Stimulated activated naive CD4-positive, alpha-beta T cell (primary cell): ENCODE results near the gene LRIT2.

Source experiments
- DNase-seq, 6 experiments: peaks; one replicate each; lab custom pipeline; 2025; lab: John Stamatoyannopoulos, UW

Gene LRIT2

DNA sequence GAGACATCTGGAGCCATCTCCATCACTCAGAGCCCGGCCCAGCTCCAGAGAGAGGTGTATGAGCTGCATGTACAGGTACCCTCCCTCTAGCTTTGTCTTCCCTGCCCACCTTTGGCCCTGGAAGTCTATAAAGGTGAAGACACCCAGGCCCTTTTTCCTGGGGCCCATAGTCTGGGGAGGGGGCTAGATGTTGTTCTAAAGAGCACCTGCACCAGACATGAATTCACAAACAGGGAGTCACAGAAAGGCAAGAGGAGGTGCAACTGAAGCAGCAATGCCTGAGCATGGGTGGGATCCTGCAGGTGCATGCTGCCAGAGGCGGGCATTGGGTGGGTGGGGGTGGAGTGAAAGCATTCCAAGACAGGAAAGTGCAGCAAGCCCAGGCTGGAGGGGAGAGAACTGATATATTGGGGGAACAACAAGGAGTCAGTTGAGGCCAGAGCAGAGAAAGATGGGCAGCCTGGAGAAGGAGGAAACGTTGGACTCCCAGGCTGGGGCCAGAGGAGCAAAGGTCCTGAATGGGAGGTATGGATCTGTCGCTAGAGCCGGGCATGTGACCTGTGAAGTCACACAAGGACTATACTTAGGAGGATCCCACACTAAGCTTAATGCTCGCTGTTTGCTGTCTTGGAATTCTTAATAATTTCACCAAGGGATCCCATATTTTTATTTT is 19.4 kb downstream of the LRIT2 start:
- no peak for DNase-seq

DNA sequence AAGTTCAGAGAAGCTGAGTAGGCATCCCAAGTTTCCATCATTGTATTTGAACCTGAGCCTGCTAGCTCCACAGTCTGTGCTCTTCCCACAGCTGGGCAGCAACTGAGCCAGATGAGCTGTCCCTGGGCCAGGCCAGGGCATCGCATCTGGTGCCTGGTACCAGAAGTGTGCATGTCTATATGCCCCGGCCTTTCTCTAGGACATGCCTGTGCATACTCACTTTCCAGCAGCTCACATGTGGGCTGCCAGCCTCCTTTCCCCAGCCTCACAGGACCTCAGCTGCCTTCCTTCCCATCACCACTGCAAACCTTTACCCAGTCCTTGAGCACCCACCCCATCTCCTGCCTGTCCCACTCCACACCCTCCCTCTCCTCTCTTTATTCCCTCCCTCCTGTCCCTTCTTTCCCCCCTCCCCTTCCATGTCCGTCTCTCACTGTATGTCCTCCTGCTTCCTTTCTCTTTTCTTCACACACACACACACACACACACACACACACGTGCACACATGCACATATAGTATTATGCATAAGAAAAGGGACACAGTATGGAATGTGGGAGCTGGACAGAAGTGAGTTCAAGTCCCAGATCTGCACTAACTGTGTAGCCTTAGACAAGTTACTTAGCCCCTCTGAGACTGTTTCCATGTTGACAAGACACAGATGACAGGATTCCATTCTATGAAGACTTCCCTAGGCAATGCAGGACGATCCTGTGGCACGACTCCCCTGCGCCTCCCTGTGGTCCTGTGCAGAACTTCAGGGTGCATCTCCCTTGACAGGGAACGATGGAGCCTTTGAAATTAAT is 20.1 kb downstream of the LRIT2 start:
- DNase-seq: peak; percentile 17 to 72 (median 40)

GRCh38 chr10:84204610-84205009 is 20.7 kb downstream of the LRIT2 start:
- no peak for DNase-seq

DNA sequence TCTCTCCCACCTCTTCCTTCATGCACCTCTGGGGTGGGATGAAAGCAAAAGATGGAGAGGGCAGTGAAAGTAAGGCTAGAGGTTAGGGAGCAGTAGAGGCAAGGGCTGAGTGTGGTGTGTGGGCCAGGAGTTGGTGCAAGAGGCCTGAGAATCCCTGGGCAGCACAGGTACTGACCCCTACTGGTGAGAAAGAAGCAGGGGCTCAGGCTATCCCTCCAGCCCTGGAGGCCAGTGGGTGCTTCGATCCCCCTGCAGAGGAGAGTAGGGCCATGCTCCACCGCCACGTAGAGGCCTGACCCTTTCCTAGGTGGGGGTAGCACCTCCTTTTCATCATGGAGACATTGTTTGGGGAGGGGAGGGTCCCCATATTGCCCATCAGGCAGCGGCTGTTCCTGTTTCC is 21.2 kb downstream of the LRIT2 start:
- DNase-seq: no peak

DNA sequence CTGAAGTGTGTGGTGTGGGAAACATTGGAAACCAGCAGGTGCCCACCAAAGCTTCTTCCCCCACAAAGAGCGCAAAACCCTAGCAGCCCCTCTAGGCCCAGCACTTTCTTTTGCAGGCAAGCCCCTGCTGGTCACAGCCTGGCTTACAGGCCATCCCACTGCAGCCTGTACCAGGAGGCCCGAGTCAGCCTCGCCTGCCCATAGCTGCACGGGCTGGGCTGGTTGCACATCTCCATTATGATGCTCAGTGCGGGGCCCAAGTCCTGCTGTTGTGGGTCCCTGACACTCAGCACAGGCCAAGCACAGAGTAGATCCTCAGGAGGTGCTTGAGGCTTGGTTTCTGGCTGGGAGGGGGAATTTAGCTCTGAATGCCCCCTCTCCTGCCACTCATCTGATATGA is 23.0 kb downstream of the LRIT2 start:
- DNase-seq: no peak

- DNase-seq: no peak
Observed at GRCh38 chr10:84201682-84202081, 23.7 kb downstream of the LRIT2 start.

DNA sequence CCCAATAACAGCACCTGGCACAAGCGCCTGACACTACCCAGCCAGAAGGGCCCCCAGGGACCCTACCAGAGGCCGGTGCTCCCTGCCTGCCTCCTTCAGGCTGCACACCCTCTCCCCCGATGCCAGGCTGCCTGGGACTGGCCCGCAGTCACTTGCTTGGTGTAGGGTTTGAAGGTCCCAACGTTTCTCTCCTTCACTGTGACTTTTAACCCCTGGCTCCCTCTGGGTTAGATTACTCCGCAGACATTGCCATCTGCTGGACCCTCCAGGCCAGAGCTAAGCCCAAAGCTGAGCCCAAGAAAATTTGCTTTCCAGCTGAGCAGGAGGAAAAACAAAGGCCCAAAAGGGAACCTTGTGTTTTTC is 24.1 kb downstream of the LRIT2 start:
- DNase-seq: no peak

- DNase-seq: no peak
Observed at GRCh38 chr10:84200537-84201243, 24.7 kb downstream of the LRIT2 start.

- no peak for DNase-seq
Observed at GRCh38 chr10:84198206-84198915, 27.0 kb downstream of the LRIT2 start.

- no peak for DNase-seq
Observed at GRCh38 chr10:84197643-84198042, 27.7 kb downstream of the LRIT2 start.

DNA sequence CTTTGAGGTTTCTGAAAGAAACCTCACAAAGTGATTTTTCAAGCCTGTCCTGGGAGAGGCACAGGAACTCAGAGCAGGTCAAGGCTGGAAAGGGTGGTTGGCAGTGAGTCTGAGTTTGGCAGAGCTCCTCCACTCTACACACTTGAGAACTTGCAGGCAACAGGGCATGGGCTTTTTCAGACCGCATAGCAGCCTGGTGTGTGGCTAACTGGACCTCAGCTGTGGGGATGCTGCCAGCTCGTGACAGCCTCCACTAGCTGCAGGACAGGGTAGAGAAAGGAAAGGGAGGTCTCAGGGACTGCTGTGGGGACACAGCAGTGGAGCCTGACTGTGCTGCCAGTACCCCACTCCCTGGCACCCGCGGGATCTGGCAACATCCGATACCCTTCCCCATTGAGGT is 28.4 kb downstream of the LRIT2 start:
- DNase-seq: no peak

DNA sequence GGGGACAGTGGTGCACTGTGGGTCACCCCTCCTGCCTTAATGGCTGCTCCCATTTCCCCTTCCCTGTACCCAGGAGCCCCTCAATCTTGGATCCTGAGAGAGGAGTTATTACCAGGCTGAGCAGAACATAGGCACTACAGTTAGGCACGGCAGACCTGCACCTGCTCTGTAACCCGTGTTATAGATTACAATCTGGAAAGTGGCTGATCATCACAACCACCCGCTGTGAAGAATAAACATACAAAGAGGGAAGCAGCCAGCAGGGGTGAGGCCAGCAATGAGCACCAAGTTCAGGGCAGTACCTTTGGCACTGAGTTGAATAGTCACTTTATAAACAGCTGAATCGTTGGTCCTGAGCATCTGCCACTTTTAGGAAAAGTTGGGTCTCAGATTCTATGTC is 29.3 kb downstream of the LRIT2 start:
- DNase-seq: no peak

DNA sequence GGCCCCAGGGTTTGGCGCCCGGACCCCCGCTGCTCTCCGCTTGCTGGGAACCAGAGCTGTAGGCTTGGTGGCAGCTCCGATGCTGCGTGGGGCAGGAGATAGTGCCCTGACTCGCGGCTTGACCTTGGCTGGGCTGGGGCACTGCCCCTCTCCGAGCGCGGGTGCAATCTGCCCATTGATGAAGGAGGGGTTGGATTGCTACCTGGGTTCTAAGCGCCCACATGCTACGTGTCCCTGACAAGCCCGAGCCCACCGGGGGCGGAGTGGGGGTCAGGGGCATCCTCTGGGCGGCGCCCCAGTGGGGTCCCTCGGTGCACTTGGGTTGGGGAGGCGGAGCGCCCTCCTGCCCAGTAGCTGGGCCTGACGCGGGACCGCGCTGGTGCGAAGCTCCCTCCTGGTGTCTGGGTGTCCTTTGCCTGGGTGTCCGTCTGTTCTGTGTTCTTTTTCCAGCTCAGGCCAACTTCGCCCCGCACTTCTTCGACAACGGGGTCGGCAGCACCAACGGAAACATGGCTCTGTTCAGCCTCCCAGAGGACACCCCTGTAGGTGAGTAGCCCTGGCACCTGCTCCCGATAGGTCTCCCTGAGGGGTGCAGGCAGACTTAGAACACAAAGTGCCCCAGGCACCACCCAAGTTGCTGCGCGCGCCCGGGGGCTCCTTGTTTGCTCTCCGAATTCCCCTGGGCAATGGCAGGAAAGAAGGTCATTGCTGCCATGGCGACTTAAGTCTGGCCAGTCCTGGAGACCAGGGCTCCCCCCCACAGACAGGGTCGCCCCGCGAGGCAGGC is 30.1 kb downstream of the LRIT2 start:
- peak in 1 of 6 experiments; percentile 35 for DNase-seq

- DNase-seq: peak in 4 of 6 experiments; percentile 7 to 36 (median 22)
Observed at GRCh38 chr10:84194424-84195043, 30.8 kb downstream of the LRIT2 start, which contains the start of gene CDHR1. Gene CDHR1, plus strand, starts transcription at chr10:84194537. Its CDS starts 224 bp downstream, at chr10:84194761.

DNA sequence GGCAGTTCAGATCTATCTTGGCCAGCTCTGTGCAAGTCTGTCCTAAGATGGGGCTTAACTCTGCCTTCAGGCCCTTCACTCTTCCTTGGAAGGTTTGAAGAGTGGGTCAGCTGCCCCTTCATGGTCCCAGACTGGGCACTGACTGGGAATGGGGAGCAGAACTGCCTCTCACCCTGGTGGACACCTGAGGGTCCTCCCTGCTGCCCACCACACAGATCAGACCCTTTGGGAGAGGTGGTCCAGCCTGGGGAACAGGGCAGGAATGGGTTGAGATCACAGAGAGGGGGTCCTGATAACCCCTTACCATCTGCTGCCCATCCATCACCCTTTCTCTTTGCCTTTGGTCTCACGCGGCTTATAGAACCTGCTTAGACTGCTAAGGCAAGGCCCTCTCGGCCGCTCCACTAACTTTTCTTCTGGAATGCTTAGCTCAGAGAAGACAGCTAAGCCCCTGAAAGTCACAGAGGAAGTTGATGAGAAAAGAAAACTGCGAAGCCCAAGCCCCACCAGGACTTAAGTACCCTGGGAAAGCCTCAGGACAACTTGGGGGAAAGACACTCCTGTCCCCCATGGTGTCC is 31.4 kb downstream of the LRIT2 start:
- DNase-seq: no peak

DNA sequence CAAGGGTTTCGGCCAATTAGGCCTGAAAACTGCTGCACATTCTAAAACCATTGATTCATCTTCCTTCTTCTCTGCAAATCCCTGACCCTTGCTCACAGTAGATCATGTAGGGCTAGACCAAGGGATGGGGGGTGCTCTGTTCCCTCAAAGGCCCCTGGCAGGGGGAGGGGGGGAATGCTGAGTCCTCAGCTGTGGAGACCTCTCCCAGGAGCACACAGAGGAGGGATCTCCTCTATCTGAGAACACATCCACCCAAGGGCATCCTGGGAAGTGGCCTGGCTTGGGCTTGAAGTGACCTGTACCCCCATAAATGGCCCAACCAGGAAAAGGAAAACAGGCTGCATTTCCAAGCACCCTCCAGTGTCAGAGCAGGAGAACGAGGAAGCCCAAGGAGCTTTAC is 32.0 kb downstream of the LRIT2 start:
- no peak for DNase-seq

DNA sequence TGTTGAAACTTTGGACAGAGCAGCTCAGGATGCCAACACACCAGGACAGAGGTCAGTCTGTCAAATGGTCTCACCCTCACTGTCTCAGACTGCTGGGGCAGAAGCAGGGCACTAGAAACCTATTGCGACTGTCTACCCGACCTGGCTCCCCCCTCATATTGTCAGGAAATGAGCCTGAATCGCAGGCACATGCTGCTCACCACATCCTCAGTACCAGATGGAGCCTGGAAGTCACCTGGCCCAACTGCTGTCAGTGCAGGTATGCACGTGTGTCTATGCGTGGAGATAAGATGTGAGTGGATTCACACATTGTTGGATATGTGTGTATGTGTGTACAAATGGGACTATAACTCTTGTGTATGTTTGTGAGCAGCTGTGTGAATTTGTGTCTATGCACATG is 34.2 kb downstream of the LRIT2 start:
- DNase-seq: peak in 3 of 6 experiments; percentile 38 to 62 (median 51)

- DNase-seq: no peak
Observed at GRCh38 chr10:84190621-84191020, 34.7 kb downstream of the LRIT2 start.

DNA sequence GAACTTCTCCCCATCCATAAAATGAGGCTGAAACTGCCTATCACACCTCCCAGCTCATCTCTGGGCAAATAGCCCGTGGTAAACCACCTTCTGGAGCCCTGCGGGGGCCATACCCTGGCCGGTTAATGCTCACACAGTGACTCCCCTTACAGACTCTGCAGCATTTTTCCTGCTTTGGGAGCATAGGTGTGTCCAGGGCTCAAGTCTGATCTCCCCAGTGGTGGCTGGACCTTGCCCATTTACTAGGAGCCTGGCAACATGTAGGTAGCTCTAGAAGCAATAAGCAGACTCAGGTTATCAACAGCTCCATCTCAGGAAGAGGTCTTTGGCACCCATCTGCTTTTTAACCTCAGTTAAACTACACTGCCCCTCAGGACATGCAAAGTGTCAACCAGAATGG is 36.5 kb downstream of the LRIT2 start:
- DNase-seq: no peak

GRCh38 chr10:84185526-84186175 is 39.7 kb downstream of the LRIT2 start:
- DNase-seq: no peak
